LNCaP clone FGC (cell line): ENCODE data around the gene TBC1D14.
"Not testable (repeated sequence)": the region's sequence is repeated elsewhere in the genome, so short reads cannot be mapped to it uniquely, and the experiment has no call there.

Experiments used
- DNase-seq: peaks from one replicate; pipeline ENCODE4 v3.0.0-alpha.2; 2011; ENCODE audit warnings: low read depth
- H3K4me3 ChIP-seq: 2 replicates; pipeline ENCODE4 v1.5.1; 2011; ENCODE audit warnings: mild to moderate bottlenecking, low read depth, low read length, control low read depth
- CTCF ChIP-seq: IDR thresholded peaks from 2 replicates; pipeline ENCODE4 v1.5.1; 2012; ENCODE audit warnings: mild to moderate bottlenecking; ENCODE audit not compliant: control insufficient read depth, insufficient read depth; ENCODE audit errors: extremely low read depth

TBC1D14 gene

GRCh38 chr4:6902318-6903042 is 7.1 kb upstream of the TBC1D14 start:
- no peak for TF ChIP-seq CTCF
- no peak overlapping the region for H3K4me3 ChIP-seq
- DNase-seq = no peak

- no peak for DNase-seq
- TF ChIP-seq CTCF = no peak
- no peak overlapping the region for H3K4me3 ChIP-seq
Observed at GRCh38 chr4:6905516-6906445, 3.8 kb upstream of the TBC1D14 start.

GRCh38 chr4:6906486-6906885 is 3.1 kb upstream of the TBC1D14 start:
- H3K4me3 ChIP-seq, DNase-seq: not testable (repeated sequence)

GRCh38 chr4:6907658-6908191 is 1.9 kb upstream of the TBC1D14 start:
- no peak overlapping the region for H3K4me3 ChIP-seq
- DNase-seq = no peak
- TF ChIP-seq CTCF = peak; percentile 82

GRCh38 chr4:6908432-6909112 is 1.1 kb upstream of the TBC1D14 start:
- TF ChIP-seq CTCF = no peak
- peak overlapping the region; percentile 75 for H3K4me3 ChIP-seq
- DNase-seq = no peak

GRCh38 chr4:6909970-6910339 is 329 bp downstream of the TBC1D14 start:
- no peak for TF ChIP-seq CTCF
- peak overlapping the region; percentile 75 for H3K4me3 ChIP-seq
- DNase-seq = no peak

GRCh38 chr4:6910340-6910959 is 824 bp downstream of the TBC1D14 start:
- no peak for DNase-seq
- peak; percentile 9; the same call in 1 of the 2 replicates for TF ChIP-seq CTCF
- peak overlapping the region; percentile 75 for H3K4me3 ChIP-seq
